Stimulated activated CD8-positive, alpha-beta memory T cell treated with anti-CD3 and anti-CD28 coated beads, Interleukin-15, amount 100 ng/mL, for 24 hours (primary cell): Measurements from ENCODE around the gene STK31.
"Not testable (repeated sequence)": the region's sequence is repeated elsewhere in the genome, so short reads cannot be mapped to it uniquely, and the experiment has no call there.

Experiments
- DNase-seq: peaks from one replicate; pipeline ENCODE4 v3.0.0-alpha.2; 2020; ENCODE audit warnings: low read depth

STK31 gene

GRCh38 chr7:23808421-23808820 lies 98.4 kb downstream of the STK31 start:
- DNase-seq: no peak

- DNase-seq: no peak
Measured at GRCh38 chr7:23810099-23810498, 100.1 kb downstream of the STK31 start.

GRCh38 chr7:23811540-23811939 lies 101.5 kb downstream of the STK31 start:
- DNase-seq: no peak

GRCh38 chr7:23828125-23828524 lies 118.1 kb downstream of the STK31 start:
- DNase-seq: not testable (repeated sequence)

GRCh38 chr7:23832733-23833132 lies 122.7 kb downstream of the STK31 start:
- DNase-seq: not testable (repeated sequence)

GRCh38 chr7:23833405-23833804 lies 123.4 kb downstream of the STK31 start:
- DNase-seq: no peak

- DNase-seq: not testable (repeated sequence)
Measured at GRCh38 chr7:23844837-23845236, 134.8 kb downstream of the STK31 start.

GRCh38 chr7:23852135-23852534 lies 142.1 kb downstream of the STK31 start:
- no peak for DNase-seq

GRCh38 chr7:23852988-23853387 lies 143.0 kb downstream of the STK31 start:
- no peak for DNase-seq

- DNase-seq: no peak
Measured at GRCh38 chr7:23863209-23863787, 153.3 kb downstream of the STK31 start.

GRCh38 chr7:23864973-23865372 lies 155.0 kb downstream of the STK31 start:
- DNase-seq: no peak

GRCh38 chr7:23873306-23873705 lies 163.3 kb downstream of the STK31 start:
- no peak for DNase-seq

- DNase-seq: not testable (repeated sequence)
Measured at GRCh38 chr7:23876526-23876925, 166.5 kb downstream of the STK31 start.
